A549 (cell line): ENCODE measurements around the gene STAP2. TPM values are rescaled to one million over a fixed set of nuclear protein-coding genes. Genes with fewer than 3 reads are reported as not detected.

Source experiments
- ATAC-seq, 2 experiments: fragments of 200-7000 bp in 1 of 2; fragments of >200 bp in 1 of 2; cut with Nextera tagmentation in 1 of 2; cut with Tn5 transposase in 1 of 2; 3 replicates each; pipeline versions ENCODE4 v1.8.0 to v1.9.1; 2018 to 2020; ENCODE audit warnings: mild to moderate bottlenecking in 1 of 2, moderate library complexity in 1 of 2
- CTCF ChIA-PET: fragments of 300-600 bp; sonication (Branson Sonifier 250); formaldehyde crosslinking; extraction: SDS; loops from one replicate; lab custom pipeline; 2021; ENCODE audit warnings: antibody characterized with exemption, inconsistent platforms; lab: Yijun Ruan, JAX
- POLR2A ChIA-PET: fragments of 350-600 bp; formaldehyde crosslinking; extraction: SDS; loops from one replicate; lab custom pipeline; 2021; ENCODE audit warnings: antibody characterized with exemption, inconsistent platforms; lab: Yijun Ruan, JAX
- DNase-seq, 2 experiments: peaks; one replicate each; pipeline versions ENCODE4 v3.0.0 to v3.0.0-alpha.2; 2011 to 2016; ENCODE audit warnings: low read depth in 1 of 2, low spot score in 1 of 2
- FAIRE-seq: peaks from 2 replicates; lab custom pipeline; 2011; peaks lifted over from hg19 to GRCh38; lab: Jason Lieb, UNC
- H3K27ac ChIP-seq, 2 experiments: fragments of >200 bp; sonication (Bioruptor Twin); formaldehyde crosslinking; 3 replicates each; pipeline ENCODE4 v1.5.1; 2016 to 2017
- H3K4me1 ChIP-seq: fragments of >200 bp; sonication (Bioruptor Twin); formaldehyde crosslinking; 3 replicates; pipeline ENCODE4 v1.6.1; 2016
- H3K4me2 ChIP-seq: fragments of >200 bp; sonication (Bioruptor Twin); formaldehyde crosslinking; 3 replicates; pipeline ENCODE4 v1.6.1; 2016
- H3K4me3 ChIP-seq: fragments of >200 bp; sonication (Bioruptor Twin); formaldehyde crosslinking; 3 replicates; pipeline ENCODE4 v1.5.1; 2016
- H3K9me3 ChIP-seq: fragments of >200 bp; sonication (Bioruptor Twin); formaldehyde crosslinking; 3 replicates; pipeline ENCODE4 v1.6.1; 2016
- ATOH8 ChIP-seq: fragments of 250-450 bp; sonication (Bioruptor Pico); IDR thresholded peaks from 2 replicates; pipeline ENCODE4 v1.5.0; 2020; ENCODE audit warnings: low read depth, mild to moderate bottlenecking, moderate library complexity
- CBX2 ChIP-seq: fragments of 200-600 bp; sonication (generic); IDR thresholded peaks from 2 replicates; pipeline ENCODE4 v1.6.1; 2016; ENCODE audit warnings: low read depth, mild to moderate bottlenecking, borderline replicate concordance
- CEBPB ChIP-seq, 2 experiments: fragments of >200 bp in 1 of 2; sonication (Bioruptor Twin) in 1 of 2; formaldehyde crosslinking in 1 of 2; IDR thresholded peaks; 2 replicates each; pipeline ENCODE4 v1.6.1; 2012 to 2016
- E2F6 ChIP-seq: IDR thresholded peaks from 2 replicates; pipeline ENCODE4 v1.6.1; 2012; ENCODE audit warnings: low read depth, borderline replicate concordance
- ESRRA ChIP-seq: fragments of 150-350 bp; IDR thresholded peaks from 2 replicates; pipeline ENCODE4 v1.6.1; 2014; ENCODE audit warnings: mild to moderate bottlenecking, low read length, borderline replicate concordance
- GATA3 ChIP-seq: IDR thresholded peaks from 2 replicates; pipeline ENCODE4 v1.6.1; 2012; ENCODE audit warnings: borderline replicate concordance
- HDAC2 ChIP-seq: fragments of 200-600 bp; sonication (generic); IDR thresholded peaks from 2 replicates; pipeline ENCODE4 v1.6.1; 2016
- HOXB5 ChIP-seq: fragments of 250-450 bp; sonication (Bioruptor Pico); IDR thresholded peaks from 2 replicates; pipeline ENCODE4 v1.5.0; 2020; ENCODE audit warnings: mild to moderate bottlenecking, moderate library complexity
- KDM1A ChIP-seq: fragments of 200-600 bp; sonication (generic); IDR thresholded peaks from 2 replicates; pipeline ENCODE4 v1.6.1; 2016; ENCODE audit warnings: low read depth, mild to moderate bottlenecking
- MAFK ChIP-seq: fragments of 450-650 bp; IDR thresholded peaks from 2 replicates; pipeline ENCODE4 v1.6.1; 2014; ENCODE audit not compliant: partially characterized antibody
- MAZ ChIP-seq: fragments of 150-350 bp; IDR thresholded peaks from 2 replicates; pipeline ENCODE4 v1.6.1; 2014; ENCODE audit warnings: antibody characterized with exemption, low read depth, low read length, borderline replicate concordance
- NFE2L2 ChIP-seq: fragments of 150-350 bp; conservative IDR thresholded peaks from 2 replicates; pipeline ENCODE4 v1.6.1; 2014; ENCODE audit warnings: low read length
- PBX3 ChIP-seq: IDR thresholded peaks from 2 replicates; pipeline ENCODE4 v1.6.1; 2012
- POLR2A ChIP-seq: IDR thresholded peaks from 2 replicates; pipeline ENCODE4 v1.6.1; 2012; ENCODE audit warnings: mild to moderate bottlenecking, low read length
- RARB ChIP-seq: fragments of 250-450 bp; sonication (Bioruptor Pico); IDR thresholded peaks from 2 replicates; pipeline ENCODE4 v1.8.0; 2021; ENCODE audit warnings: mild to moderate bottlenecking, moderate library complexity
- RFX5 ChIP-seq: fragments of 450-650 bp; IDR thresholded peaks from 2 replicates; pipeline ENCODE4 v1.7.1; 2014; ENCODE audit warnings: antibody characterized with exemption, mild to moderate bottlenecking, moderate library complexity
- WGBS: methylation state at CpG from one replicate; pipeline ENCODE4 v1.1.6; 2017; ENCODE audit errors: missing lambda C conversion rate; 5-methylcytosine and 5-hydroxymethylcytosine counted together
- polyA plus RNA-seq, 4 experiments: library from polyadenylated mRNA; depleted of rRNA in 3 of 4; stranded (reverse); fragments of >200 nt; fragmentation: RNase III in 1 of 4; extraction: RNeasy Plus Mini Kit Qiagen cat#74134 plus additional on column Dnase treatment in 1 of 4; gene quantifications; 2 replicates in 3 of 4; 3 replicates in 1 of 4; pipeline ENCODE4 v1.2.3, GENCODE V29; 2011 to 2017
- TF ChIP-seq, protein P1 (sequence below): fragments of >200 bp; sonication (Bioruptor Twin); formaldehyde crosslinking; IDR thresholded peaks from 3 replicates; pipeline ENCODE4 v1.5.1; 2016
- TF ChIP-seq, protein P2 (sequence below): fragments of 250-450 bp; sonication (Bioruptor Pico); IDR thresholded peaks from 2 replicates; pipeline ENCODE4 v1.5.0; 2021; ENCODE audit warnings: mild to moderate bottlenecking, moderate library complexity, borderline replicate concordance
- TF ChIP-seq, protein P3 (sequence below): fragments of 200-600 bp; sonication (generic); IDR thresholded peaks from 2 replicates; pipeline ENCODE4 v1.6.1; 2016; ENCODE audit warnings: antibody characterized with exemption, mild to moderate bottlenecking, moderate library complexity

Gene STAP2
- polyA plus RNA-seq, 2 of the 4 experiments (the other 2 are of a cell fraction) = 0.19 TPM; not detected in 1

DNA sequence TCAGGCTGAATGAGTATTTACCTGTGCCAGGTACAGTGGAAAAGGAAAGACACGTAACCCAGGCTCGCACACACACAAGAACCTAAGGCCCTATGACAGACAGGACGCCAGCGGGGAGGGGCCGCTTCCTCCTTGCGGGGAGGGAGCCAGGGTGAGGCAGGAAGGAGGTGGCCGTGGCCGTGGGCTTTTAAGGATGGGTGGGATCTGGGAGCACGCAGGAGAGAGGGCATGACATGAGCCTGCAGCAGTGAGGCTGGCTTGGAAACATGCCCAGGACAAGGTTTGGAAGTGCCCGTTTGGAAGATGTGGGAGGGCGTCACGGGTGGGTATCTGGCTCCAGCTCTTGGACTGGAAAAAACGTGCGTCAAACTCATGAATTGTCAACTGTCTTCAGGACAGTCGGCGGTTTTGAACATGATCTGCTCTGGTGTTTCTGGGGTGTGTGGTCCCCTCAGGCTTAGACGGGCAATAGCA, 41.7 kb upstream of the STAP2 start:
- H3K4me3 ChIP-seq = no peak overlapping the region
- no peak for ATAC-seq
- no peak overlapping the region for H3K4me2 ChIP-seq
- peaks cover 48% of the 10 kb centered on the region for H3K4me1 ChIP-seq
- WGBS = 84% methylated on average over 15 of the region's 17 CpGs
- ChIA-PET CTCF (interaction anchor here (1.0 to 2.6 kb wide), 5 partner anchors 10 to 112 kb away, joined by 4 to 9 read pairs (median 6); partner anchors contain the start of gene SH3GL1), POLR2A (no interaction called here)
- H3K9me3 ChIP-seq = no peaks in the 10 kb centered on the region
- no peak for FAIRE-seq
- H3K27ac ChIP-seq = peak overlapping the region in 1 of 2 experiments; percentile 62; a peak in 1 of 6 replicates
- DNase-seq = no peak
- TF ChIP-seq ESRRA = no peak
- TF ChIP-seq, protein P1, sequence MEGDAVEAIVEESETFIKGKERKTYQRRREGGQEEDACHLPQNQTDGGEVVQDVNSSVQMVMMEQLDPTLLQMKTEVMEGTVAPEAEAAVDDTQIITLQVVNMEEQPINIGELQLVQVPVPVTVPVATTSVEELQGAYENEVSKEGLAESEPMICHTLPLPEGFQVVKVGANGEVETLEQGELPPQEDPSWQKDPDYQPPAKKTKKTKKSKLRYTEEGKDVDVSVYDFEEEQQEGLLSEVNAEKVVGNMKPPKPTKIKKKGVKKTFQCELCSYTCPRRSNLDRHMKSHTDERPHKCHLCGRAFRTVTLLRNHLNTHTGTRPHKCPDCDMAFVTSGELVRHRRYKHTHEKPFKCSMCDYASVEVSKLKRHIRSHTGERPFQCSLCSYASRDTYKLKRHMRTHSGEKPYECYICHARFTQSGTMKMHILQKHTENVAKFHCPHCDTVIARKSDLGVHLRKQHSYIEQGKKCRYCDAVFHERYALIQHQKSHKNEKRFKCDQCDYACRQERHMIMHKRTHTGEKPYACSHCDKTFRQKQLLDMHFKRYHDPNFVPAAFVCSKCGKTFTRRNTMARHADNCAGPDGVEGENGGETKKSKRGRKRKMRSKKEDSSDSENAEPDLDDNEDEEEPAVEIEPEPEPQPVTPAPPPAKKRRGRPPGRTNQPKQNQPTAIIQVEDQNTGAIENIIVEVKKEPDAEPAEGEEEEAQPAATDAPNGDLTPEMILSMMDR = no peak
- no peak for TF ChIP-seq MAZ
- no peak for TF ChIP-seq E2F6
- TF ChIP-seq, protein P2, sequence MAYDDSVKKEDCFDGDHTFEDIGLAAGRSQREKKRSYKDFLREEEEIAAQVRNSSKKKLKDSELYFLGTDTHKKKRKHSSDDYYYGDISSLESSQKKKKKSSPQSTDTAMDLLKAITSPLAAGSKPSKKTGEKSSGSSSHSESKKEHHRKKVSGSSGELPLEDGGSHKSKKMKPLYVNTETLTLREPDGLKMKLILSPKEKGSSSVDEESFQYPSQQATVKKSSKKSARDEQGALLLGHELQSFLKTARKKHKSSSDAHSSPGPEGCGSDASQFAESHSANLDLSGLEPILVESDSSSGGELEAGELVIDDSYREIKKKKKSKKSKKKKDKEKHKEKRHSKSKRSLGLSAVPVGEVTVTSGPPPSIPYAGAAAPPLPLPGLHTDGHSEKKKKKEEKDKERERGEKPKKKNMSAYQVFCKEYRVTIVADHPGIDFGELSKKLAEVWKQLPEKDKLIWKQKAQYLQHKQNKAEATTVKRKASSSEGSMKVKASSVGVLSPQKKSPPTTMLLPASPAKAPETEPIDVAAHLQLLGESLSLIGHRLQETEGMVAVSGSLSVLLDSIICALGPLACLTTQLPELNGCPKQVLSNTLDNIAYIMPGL = no peak
- TF ChIP-seq RARB (CRISPR knock-in tag) = no peak

DNA sequence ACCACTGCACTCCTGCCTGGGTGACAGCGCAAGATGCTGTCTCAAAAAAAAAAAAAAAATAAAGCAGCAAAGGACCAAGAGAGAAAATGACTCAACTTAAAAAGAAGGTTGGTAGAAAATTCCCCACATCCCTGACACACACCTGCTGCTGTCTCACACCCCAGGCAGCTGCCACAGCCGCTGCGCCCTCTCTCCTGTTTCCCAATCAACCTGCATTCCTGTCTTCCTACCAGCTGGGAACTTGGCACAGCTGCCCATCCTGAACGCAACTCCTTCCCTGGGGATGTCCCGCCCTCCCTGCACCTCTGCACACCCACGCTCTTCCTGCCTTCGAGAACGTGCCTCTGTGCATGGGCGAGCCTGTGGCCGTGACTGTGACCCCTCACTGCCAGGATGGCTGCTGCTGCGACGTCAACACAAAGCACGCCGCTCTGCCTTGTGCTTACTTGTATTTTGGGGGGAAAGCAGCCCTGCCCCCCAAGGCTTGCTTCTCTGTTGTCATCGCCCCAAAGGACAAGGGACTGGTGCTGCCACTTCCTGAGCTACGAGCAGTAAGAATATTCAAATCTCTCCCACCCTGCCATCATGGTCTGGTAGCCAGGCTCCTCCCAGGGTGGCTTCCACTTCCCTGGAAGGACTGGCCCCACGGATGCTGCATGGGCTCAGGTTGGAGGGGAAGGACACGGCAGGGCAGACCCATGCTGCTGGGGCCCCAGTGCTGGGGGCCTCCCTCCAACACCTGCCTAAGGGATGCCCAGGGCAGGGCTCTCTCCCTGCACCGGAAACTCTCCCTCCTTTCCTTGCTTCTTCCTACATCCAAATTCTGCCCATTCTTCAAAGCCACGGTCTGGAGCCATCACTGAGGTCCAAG, 41.0 kb upstream of the STAP2 start:
- 48% methylated on average over 16 of the region's 20 CpGs for WGBS
- Histone ChIP-seq H3K4me1 (peaks cover 55% of the 10 kb centered on the region), H3K9me3 (no peaks in the 10 kb centered on the region), H3K4me2 (peak overlapping the region; percentile 35), H3K27ac (peak overlapping the region in 1 of 2 experiments; percentile 66; a peak in 3 of 6 replicates), H3K4me3 (no peak overlapping the region)
- no peak for FAIRE-seq
- ATAC-seq = peak in 1 of 2 experiments; percentile 36; a peak in 2 of 6 replicates
- TF ChIP-seq ATOH8 (CRISPR knock-in tag) = no peak
- TF ChIP-seq POLR2A = no peak
- TF ChIP-seq NFE2L2 = no peak
- no peak for TF ChIP-seq HOXB5
- peak in 1 of 2 experiments; percentile 59; a peak in 2 of 4 replicates for TF ChIP-seq CEBPB (IDR thresholded peaks at IDR 0.05)
- no peak for TF ChIP-seq E2F6
- no peak for TF ChIP-seq KDM1A
- DNase-seq = peak; percentile 27 to 52
- POLR2A ChIA-PET = no interaction called here
- CTCF ChIA-PET = interaction anchor here (1.0 to 4.4 kb wide), 6 partner anchors 9 to 112 kb away, joined by 4 to 19 read pairs (median 6); partner anchors contain the start of gene SH3GL1

DNA sequence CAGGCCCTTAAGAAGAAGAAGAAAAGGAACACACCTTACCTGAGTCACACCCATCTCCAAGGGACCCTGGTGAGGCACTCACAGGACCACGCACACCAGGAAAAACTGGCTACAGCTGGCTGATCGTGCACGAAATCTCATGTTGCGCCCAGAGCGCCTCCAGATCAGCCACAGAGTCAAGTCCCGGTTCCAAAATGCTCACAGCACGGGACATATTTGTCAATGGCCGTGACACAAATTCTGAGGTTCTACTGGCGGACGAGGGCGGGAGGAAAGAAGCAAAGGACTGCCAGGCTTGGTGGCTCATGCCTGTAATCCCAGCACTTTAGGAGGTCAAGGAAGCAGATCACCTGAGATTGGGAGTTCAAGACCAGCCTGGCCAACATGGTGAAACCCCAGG, 40.3 kb upstream of the STAP2 start:
- Histone ChIP-seq H3K4me3 (no peak overlapping the region), H3K4me1 (peaks cover 62% of the 10 kb centered on the region), H3K9me3 (no peaks in the 10 kb centered on the region), H3K4me2 (peak overlapping the region; percentile 35; the same call in 2 of the 3 replicates), H3K27ac (peak overlapping the region in 1 of 2 experiments; percentile 66; a peak in 2 of 6 replicates)
- DNase-seq (no peak), ATAC-seq (no peak), FAIRE-seq (no peak)
- ChIA-PET CTCF (interaction anchor here (1.5 to 4.4 kb wide), 3 partner anchors 9 to 26 kb away, joined by 6 to 19 read pairs (median 9); no protein-coding TSS in a partner anchor), POLR2A (no interaction called here)
- WGBS = 90% methylated on average over 8 of the region's 11 CpGs
- TF ChIP-seq CBX2 (no peak), PBX3 (no peak), HDAC2 (no peak), MAFK (no peak), RFX5 (no peak), GATA3 (no peak)
- TF ChIP-seq, protein P3, sequence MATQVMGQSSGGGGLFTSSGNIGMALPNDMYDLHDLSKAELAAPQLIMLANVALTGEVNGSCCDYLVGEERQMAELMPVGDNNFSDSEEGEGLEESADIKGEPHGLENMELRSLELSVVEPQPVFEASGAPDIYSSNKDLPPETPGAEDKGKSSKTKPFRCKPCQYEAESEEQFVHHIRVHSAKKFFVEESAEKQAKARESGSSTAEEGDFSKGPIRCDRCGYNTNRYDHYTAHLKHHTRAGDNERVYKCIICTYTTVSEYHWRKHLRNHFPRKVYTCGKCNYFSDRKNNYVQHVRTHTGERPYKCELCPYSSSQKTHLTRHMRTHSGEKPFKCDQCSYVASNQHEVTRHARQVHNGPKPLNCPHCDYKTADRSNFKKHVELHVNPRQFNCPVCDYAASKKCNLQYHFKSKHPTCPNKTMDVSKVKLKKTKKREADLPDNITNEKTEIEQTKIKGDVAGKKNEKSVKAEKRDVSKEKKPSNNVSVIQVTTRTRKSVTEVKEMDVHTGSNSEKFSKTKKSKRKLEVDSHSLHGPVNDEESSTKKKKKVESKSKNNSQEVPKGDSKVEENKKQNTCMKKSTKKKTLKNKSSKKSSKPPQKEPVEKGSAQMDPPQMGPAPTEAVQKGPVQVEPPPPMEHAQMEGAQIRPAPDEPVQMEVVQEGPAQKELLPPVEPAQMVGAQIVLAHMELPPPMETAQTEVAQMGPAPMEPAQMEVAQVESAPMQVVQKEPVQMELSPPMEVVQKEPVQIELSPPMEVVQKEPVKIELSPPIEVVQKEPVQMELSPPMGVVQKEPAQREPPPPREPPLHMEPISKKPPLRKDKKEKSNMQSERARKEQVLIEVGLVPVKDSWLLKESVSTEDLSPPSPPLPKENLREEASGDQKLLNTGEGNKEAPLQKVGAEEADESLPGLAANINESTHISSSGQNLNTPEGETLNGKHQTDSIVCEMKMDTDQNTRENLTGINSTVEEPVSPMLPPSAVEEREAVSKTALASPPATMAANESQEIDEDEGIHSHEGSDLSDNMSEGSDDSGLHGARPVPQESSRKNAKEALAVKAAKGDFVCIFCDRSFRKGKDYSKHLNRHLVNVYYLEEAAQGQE = no peak
